Esophagus squamous epithelium (tissue), 5 donors: ENCODE results near the gene KSR1. TPM values are rescaled to one million over a fixed set of nuclear protein-coding genes. Genes with fewer than 3 reads are reported as not detected.
"Not testable (repeated sequence)": the region's sequence is repeated elsewhere in the genome, so short reads cannot be mapped to it uniquely, and the experiment has no call there.

Experiments used
- DNase-seq: peaks from one replicate; lab custom pipeline; 2025; lab: John Stamatoyannopoulos, UW
- H3K27ac ChIP-seq, 4 donors: fragments of 200-600 bp; sonication (generic); one replicate each; pipeline ENCODE4 v1.5.1; 2016 to 2019; ENCODE audit warnings: mild to moderate bottlenecking in 1 of 4
- H3K27me3 ChIP-seq, 4 donors: fragments of 200-600 bp; sonication (generic); 1 replicate in 3 of 4; 2 replicates in 1 of 4; pipeline versions ENCODE4 v1.5.1 to v1.6.0; 2017 to 2021; ENCODE audit warnings: antibody characterized with exemption in 1 of 4
- H3K36me3 ChIP-seq, 3 donors: fragments of 200-600 bp; sonication (generic); one replicate each; pipeline ENCODE4 v1.5.1; 2016 to 2019
- H3K4me1 ChIP-seq, 3 donors: fragments of 200-600 bp; sonication (generic); one replicate each; pipeline ENCODE4 v1.5.1; 2017 to 2019
- H3K4me3 ChIP-seq, 4 donors: fragments of 200-600 bp; sonication (generic); 1 replicate in 3 of 4; 2 replicates in 1 of 4; pipeline ENCODE4 v1.5.1; 2016 to 2019; ENCODE audit warnings: mild to moderate bottlenecking in 2 of 4, moderate library complexity in 1 of 4
- H3K9me3 ChIP-seq, 3 donors: fragments of 200-600 bp; sonication (generic); one replicate each; pipeline ENCODE4 v1.5.1; 2016 to 2019
- POLR2A ChIP-seq, 4 donors: fragments of 450-650 bp; IDR thresholded peaks; one replicate each; pipeline ENCODE4 v1.6.1; 2017; ENCODE audit warnings: antibody characterized with exemption in 4 of 4, mild to moderate bottlenecking in 4 of 4, moderate library complexity in 3 of 4
- WGBS, 2 donors: methylation state at CpG; one replicate each; pipeline ENCODE4 v1.1.5; 2018; 5-methylcytosine and 5-hydroxymethylcytosine counted together
- intact Hi-C: fragments of 100-400 bp; cut with DNase I; formaldehyde crosslinking; loops from one replicate; pipeline ENCODE4 v1.15.0; 2022
- total RNA-seq, 4 donors: library from RNA; depleted of rRNA; stranded (reverse); fragments of >200 nt; gene quantifications; one replicate each; pipeline ENCODE4 v1.1.0, GENCODE V29; 2016
- TF ChIP-seq, protein P1 (sequence below), 6 experiments: fragments of 450-650 bp in 4 of 6; fragments of 200-600 bp in 2 of 6; sonication (generic) in 2 of 6; IDR thresholded peaks; one replicate each; pipeline ENCODE4 v1.5.1; 2016 to 2019; ENCODE audit warnings: antibody characterized with exemption in 6 of 6, mild to moderate bottlenecking in 4 of 6, moderate library complexity in 4 of 6
- donor health status: DM: yes; HTN: yes; CAD: no.

Gene KSR1
- total RNA-seq, 4 donors from 2014 or later: 22.3 to 32.4 (median 31.0) TPM

DNA sequence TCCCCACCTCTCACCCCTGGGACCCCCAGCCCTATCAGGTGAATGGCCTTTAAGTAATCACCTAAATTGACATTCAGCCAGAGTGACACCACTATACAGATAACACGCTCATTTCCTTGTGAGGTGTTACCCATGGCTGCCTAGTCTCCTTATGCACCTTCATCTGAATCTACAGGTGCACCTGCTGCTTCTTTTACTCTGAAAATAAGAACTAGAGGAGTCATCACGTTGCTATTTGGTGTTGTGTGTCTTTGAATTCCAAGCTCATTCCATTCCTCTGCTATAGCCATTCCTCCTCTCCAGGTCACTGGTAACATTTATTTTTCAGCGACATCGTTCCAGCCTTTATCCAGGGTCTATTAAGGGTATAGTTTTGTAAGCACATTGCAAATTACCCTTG, 184.5 kb downstream of the KSR1 start:
- Histone ChIP-seq H3K4me1 (peaks cover 10 to 21% (median 10%) of the 10 kb centered on the region in 3 donors), H3K36me3 (peaks cover 0 to 33% (median 0%) of the 10 kb centered on the region in 3 donors), H3K4me3 (no peak overlapping the region), H3K9me3 (no peaks in the 10 kb centered on the region), H3K27ac (no peak overlapping the region), H3K27me3 (no peaks in the 10 kb centered on the region)
- DNase-seq: no peak
- intact Hi-C loops: no loop called here
- WGBS, 2 donors: 89 to 90% methylated on average over 4 of the region's 4 CpGs
- TF ChIP-seq POLR2A (IDR thresholded peaks at IDR 0.05): no peak
- TF ChIP-seq, protein P1, sequence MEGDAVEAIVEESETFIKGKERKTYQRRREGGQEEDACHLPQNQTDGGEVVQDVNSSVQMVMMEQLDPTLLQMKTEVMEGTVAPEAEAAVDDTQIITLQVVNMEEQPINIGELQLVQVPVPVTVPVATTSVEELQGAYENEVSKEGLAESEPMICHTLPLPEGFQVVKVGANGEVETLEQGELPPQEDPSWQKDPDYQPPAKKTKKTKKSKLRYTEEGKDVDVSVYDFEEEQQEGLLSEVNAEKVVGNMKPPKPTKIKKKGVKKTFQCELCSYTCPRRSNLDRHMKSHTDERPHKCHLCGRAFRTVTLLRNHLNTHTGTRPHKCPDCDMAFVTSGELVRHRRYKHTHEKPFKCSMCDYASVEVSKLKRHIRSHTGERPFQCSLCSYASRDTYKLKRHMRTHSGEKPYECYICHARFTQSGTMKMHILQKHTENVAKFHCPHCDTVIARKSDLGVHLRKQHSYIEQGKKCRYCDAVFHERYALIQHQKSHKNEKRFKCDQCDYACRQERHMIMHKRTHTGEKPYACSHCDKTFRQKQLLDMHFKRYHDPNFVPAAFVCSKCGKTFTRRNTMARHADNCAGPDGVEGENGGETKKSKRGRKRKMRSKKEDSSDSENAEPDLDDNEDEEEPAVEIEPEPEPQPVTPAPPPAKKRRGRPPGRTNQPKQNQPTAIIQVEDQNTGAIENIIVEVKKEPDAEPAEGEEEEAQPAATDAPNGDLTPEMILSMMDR (IDR thresholded peaks at IDR 0.05): no peak

DNA sequence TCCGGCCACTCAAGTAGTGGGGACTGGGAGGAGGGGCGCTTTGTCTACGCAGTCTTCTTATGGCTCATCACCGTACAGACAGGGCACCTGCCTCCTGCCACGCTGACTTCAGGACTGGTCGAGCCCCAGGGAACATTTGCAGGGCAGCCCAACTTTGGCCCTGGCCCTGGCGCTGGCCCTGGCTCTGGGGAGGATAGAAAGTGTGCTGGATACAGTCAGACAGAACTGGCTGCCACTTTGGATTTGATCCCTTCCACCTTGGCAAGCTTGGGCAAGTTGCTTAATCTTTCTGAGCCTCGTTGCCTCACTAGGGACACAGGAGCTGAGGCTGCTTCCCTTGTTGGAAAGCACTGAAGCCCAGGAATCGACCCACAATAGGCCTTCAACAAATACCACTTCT, 188.3 kb downstream of the KSR1 start:
- TF ChIP-seq, protein P1 (IDR thresholded peaks at IDR 0.05): no peak
- no peak for TF ChIP-seq POLR2A (IDR thresholded peaks at IDR 0.05)
- intact Hi-C loops: no loop called here
- no peak for DNase-seq
- Histone ChIP-seq H3K27me3 (no peaks in the 10 kb centered on the region), H3K4me1 (peaks cover 10 to 28% (median 10%) of the 10 kb centered on the region in 3 donors), H3K27ac (peak overlapping the region in 3 of 4 donors; percentile 13 to 50 (median 47)), H3K36me3 (peaks cover 0 to 43% (median 0%) of the 10 kb centered on the region in 3 donors), H3K4me3 (no peak overlapping the region), H3K9me3 (no peaks in the 10 kb centered on the region)
- WGBS, 2 donors: no CpG with 5 or more reads among the region's 9 CpGs

DNA sequence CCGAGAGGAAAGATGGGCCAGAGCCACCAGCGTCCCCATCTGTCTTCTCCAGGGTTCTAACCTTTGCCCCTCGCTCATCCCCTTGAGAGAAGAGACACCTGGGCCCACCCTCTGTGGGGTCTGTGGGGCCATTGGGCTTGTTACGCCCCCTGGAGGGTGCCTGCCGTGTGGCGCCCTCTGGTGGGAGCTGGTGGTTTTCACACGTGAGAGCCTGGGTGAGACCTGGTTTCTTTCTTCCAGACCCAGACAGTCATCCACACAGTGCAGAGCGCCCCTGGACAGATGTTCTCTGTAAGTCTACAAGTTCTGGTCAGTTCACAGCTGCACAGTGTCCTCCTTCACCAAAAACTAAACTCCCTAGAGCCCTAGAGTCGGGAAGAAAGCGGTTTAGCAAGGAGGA, 189.4 kb downstream of the KSR1 start:
- Histone ChIP-seq H3K4me1 (peaks cover 10 to 28% (median 10%) of the 10 kb centered on the region in 3 donors), H3K36me3 (peaks cover 0 to 33% (median 0%) of the 10 kb centered on the region in 3 donors)
- 60 to 100% methylated on average over 2 of the region's 10 CpGs for WGBS, 2 donors
- TF ChIP-seq, protein P1 (IDR thresholded peaks at IDR 0.05): peak in 1 of 6 experiments; percentile 15
- intact Hi-C loops, H3K27me3 ChIP-seq, H3K9me3 ChIP-seq, H3K27ac ChIP-seq, H3K4me3 ChIP-seq, DNase-seq: not testable (repeated sequence)

DNA sequence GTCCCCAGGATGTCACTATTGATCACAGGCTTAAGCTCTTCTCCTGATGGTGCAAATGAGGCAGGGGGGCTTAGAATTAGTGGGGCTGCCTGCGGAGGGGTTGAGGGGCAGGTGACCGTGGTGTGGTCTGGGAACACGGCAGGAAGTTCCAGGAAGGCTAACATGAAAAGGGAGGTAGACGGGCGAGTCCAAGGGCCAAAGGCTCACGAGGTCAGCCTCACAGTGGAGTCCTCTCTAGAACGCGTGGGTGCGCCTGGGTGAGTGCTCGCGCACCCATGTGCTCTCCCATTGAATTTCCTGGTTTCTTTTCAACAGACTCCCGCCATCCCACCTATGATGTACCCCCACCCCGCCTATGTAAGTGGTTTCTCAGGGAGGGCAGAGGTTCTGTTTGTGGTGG, 190.0 kb downstream of the KSR1 start:
- DNase-seq: no peak
- Histone ChIP-seq H3K27ac (no peak overlapping the region), H3K9me3 (no peaks in the 10 kb centered on the region), H3K27me3 (no peaks in the 10 kb centered on the region), H3K4me3 (no peak overlapping the region), H3K36me3 (peaks cover 0 to 26% (median 0%) of the 10 kb centered on the region in 3 donors), H3K4me1 (peaks cover 10 to 28% (median 10%) of the 10 kb centered on the region in 3 donors)
- 93 to 95% methylated on average over 13 of the region's 13 CpGs for whole genome bisulfite sequencing, 2 donors
- intact Hi-C loops: no loop called here
- TF ChIP-seq, protein P1 (IDR thresholded peaks at IDR 0.05): no peak
- no peak for TF ChIP-seq POLR2A (IDR thresholded peaks at IDR 0.05)

DNA sequence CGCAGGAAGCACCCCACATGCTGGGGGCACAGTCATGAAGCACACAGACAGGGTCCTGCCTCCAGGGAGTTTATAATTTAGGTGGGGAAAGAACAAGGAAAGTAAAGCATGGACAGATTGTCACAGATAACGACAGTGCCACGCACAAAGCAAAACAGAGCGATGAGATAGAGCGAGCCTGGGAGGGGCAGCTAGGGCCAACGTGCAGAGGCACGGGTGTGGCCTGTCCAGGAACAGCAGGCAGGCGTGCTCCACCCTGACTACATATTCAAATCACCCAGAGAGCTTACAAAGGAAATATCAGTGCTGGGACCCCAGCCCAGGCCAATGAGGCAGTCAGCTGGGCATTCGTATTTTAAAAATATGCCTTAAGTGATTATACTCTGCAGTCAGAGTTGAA, 191.5 kb downstream of the KSR1 start:
- 36 to 53% methylated on average over 8 to 9 of the region's 9 CpGs for WGBS, 2 donors
- no peaks in the 10 kb centered on the region for H3K27me3 ChIP-seq
- H3K27ac ChIP-seq: no peak overlapping the region
- H3K36me3 ChIP-seq: peaks cover 0 to 22% (median 0%) of the 10 kb centered on the region in 3 donors
- no peaks in the 10 kb centered on the region for H3K9me3 ChIP-seq
- no peak overlapping the region for H3K4me3 ChIP-seq
- H3K4me1 ChIP-seq: peaks cover 10 to 28% (median 10%) of the 10 kb centered on the region in 3 donors
- TF ChIP-seq, protein P1 (IDR thresholded peaks at IDR 0.05): peak in 2 of 6 experiments; percentile 14 to 26
- no peak for TF ChIP-seq POLR2A (IDR thresholded peaks at IDR 0.05)
- no peak for DNase-seq
- intact Hi-C loops: no loop called here

DNA sequence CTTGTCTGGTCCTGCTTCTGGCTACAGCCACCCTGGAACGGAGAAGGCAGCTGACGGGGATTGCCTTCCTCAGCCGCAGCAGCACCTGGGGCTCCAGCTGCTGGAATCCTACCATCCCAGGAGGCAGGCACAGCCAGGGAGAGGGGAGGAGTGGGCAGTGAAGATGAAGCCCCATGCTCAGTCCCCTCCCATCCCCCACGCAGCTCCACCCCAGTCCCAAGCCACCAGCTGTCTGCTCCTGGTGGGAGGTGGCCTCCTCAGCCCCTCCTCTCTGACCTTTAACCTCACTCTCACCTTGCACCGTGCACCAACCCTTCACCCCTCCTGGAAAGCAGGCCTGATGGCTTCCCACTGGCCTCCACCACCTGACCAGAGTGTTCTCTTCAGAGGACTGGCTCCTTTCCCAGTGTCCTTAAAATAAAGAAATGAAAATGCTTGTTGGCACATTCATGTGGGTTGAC, 192.9 kb downstream of the KSR1 start:
- DNase-seq, H3K4me3 ChIP-seq, H3K27me3 ChIP-seq, intact Hi-C loops, H3K9me3 ChIP-seq, H3K27ac ChIP-seq: not testable (repeated sequence)
- 14 to 40% methylated on average over 1 to 3 of the region's 5 CpGs for WGBS, 2 donors
- Histone ChIP-seq H3K36me3 (peaks cover 0 to 22% (median 0%) of the 10 kb centered on the region in 3 donors), H3K4me1 (peaks cover 6 to 22% (median 9%) of the 10 kb centered on the region in 3 donors)
